OCI-LY1 (cell line): ENCODE results near the gene MUTYH.
A peak's percentile ranks its signal among the peaks of the same experiment; 100 is the strongest.

Source experiments
- H2AFZ ChIP-seq: fragments of 200-600 bp; sonication (generic), shearing (Covaris generic); 2 replicates; pipeline ENCODE4 v1.6.0; 2014; ENCODE audit warnings: antibody characterized with exemption, mild to moderate bottlenecking, low read length
- H3F3A ChIP-seq: fragments of 200-600 bp; sonication (generic), shearing (Covaris generic); 2 replicates; pipeline ENCODE4 v1.6.0; 2014; ENCODE audit warnings: mild to moderate bottlenecking, antibody characterized with exemption, low read length, moderate library complexity; ENCODE audit not compliant: insufficient read depth
- H3K27ac ChIP-seq: fragments of 200-600 bp; sonication (generic); 2 replicates; pipeline ENCODE4 v1.5.1; 2014; ENCODE audit warnings: low read length, mixed run types, mild to moderate bottlenecking, low read depth; ENCODE audit not compliant: poor library complexity, severe bottlenecking
- H3K27me3 ChIP-seq: fragments of 200-600 bp; sonication (generic); 2 replicates; pipeline ENCODE4 v1.6.0; 2014; ENCODE audit warnings: antibody characterized with exemption, mild to moderate bottlenecking, low read length, moderate library complexity; ENCODE audit not compliant: insufficient read depth
- H3K36me3 ChIP-seq: fragments of 200-600 bp; sonication (generic); 2 replicates; pipeline ENCODE4 v1.6.1; 2014; ENCODE audit warnings: mild to moderate bottlenecking, antibody characterized with exemption, low read length, moderate library complexity, mixed read lengths; ENCODE audit not compliant: insufficient read depth
- H3K4me1 ChIP-seq: fragments of 200-600 bp; sonication (generic); 2 replicates; pipeline ENCODE4 v1.5.1; 2014; ENCODE audit warnings: mild to moderate bottlenecking, low read length, moderate library complexity; ENCODE audit not compliant: insufficient read depth, severe bottlenecking
- H3K4me2 ChIP-seq: fragments of 200-600 bp; sonication (generic), shearing (Covaris generic); 2 replicates; pipeline ENCODE4 v1.6.1; 2014; ENCODE audit warnings: low read length
- H3K4me3 ChIP-seq: fragments of 200-600 bp; sonication (generic); 2 replicates; pipeline ENCODE4 v1.5.1; 2014; ENCODE audit warnings: low read length, low read depth, mild to moderate bottlenecking, mixed read lengths; ENCODE audit not compliant: poor library complexity, severe bottlenecking
- H3K79me2 ChIP-seq: fragments of 200-600 bp; shearing (Covaris generic); 2 replicates; pipeline ENCODE4 v1.6.1; 2016; ENCODE audit warnings: mixed run types, low read length, mixed read lengths; ENCODE audit not compliant: insufficient read depth
- H3K9ac ChIP-seq: fragments of 200-600 bp; sonication (generic), shearing (Covaris generic); 2 replicates; pipeline ENCODE4 v1.6.1; 2014; ENCODE audit warnings: mild to moderate bottlenecking, low read length, mixed read lengths
- H3K9me2 ChIP-seq: fragments of 200-600 bp; sonication (generic), shearing (Covaris generic); 2 replicates; pipeline ENCODE4 v1.6.1; 2014; ENCODE audit warnings: low read depth, mild to moderate bottlenecking, low read length, mixed read lengths
- H3K9me3 ChIP-seq: fragments of 200-600 bp; shearing (Covaris generic); 2 replicates; pipeline ENCODE4 v1.6.1; 2014; ENCODE audit warnings: low read length, mixed read lengths
- H4K20me1 ChIP-seq: fragments of 200-600 bp; sonication (generic), shearing (Covaris generic); 2 replicates; pipeline ENCODE4 v1.6.0; 2016; ENCODE audit warnings: mild to moderate bottlenecking, low read length; ENCODE audit not compliant: insufficient read depth
- EZH2 ChIP-seq: fragments of 200-600 bp; sonication (generic), shearing (Covaris generic); IDR thresholded peaks from 2 replicates; pipeline ENCODE4 v1.8.0; 2017; ENCODE audit warnings: borderline replicate concordance, mixed run types, mild to moderate bottlenecking, antibody characterized with exemption, low read length, moderate library complexity, mixed read lengths
- TF ChIP-seq, protein P1 (sequence below): fragments of 200-600 bp; sonication (generic), shearing (Covaris generic); IDR thresholded peaks from 2 replicates; pipeline ENCODE4 v1.5.1; 2017; ENCODE audit warnings: mild to moderate bottlenecking, antibody characterized with exemption, low read length, moderate library complexity, mixed read lengths

MUTYH gene

GRCh38 chr1:45317166-45317565 lies 23.1 kb downstream of the MUTYH start:
- peaks cover 4% of the 10 kb centered on the region; the same call in 1 of the 2 replicates for H3K9me3 ChIP-seq
- no peak overlapping the region for H3K9ac ChIP-seq
- H3K9me2 ChIP-seq: no peaks in the 10 kb centered on the region
- no peak overlapping the region for H3K27ac ChIP-seq
- no peak for TF ChIP-seq EZH2
- TF ChIP-seq, protein P1, sequence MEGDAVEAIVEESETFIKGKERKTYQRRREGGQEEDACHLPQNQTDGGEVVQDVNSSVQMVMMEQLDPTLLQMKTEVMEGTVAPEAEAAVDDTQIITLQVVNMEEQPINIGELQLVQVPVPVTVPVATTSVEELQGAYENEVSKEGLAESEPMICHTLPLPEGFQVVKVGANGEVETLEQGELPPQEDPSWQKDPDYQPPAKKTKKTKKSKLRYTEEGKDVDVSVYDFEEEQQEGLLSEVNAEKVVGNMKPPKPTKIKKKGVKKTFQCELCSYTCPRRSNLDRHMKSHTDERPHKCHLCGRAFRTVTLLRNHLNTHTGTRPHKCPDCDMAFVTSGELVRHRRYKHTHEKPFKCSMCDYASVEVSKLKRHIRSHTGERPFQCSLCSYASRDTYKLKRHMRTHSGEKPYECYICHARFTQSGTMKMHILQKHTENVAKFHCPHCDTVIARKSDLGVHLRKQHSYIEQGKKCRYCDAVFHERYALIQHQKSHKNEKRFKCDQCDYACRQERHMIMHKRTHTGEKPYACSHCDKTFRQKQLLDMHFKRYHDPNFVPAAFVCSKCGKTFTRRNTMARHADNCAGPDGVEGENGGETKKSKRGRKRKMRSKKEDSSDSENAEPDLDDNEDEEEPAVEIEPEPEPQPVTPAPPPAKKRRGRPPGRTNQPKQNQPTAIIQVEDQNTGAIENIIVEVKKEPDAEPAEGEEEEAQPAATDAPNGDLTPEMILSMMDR: no peak
- H3K4me2 ChIP-seq: no peak overlapping the region
- H3K36me3 ChIP-seq: no peaks in the 10 kb centered on the region; the same call in 1 of the 2 replicates
- no peaks in the 10 kb centered on the region for H3F3A ChIP-seq
- no peak overlapping the region for H2AFZ ChIP-seq
- H3K27me3 ChIP-seq: peaks cover 4% of the 10 kb centered on the region; the same call in 1 of the 2 replicates
- H4K20me1 ChIP-seq: no peaks in the 10 kb centered on the region
- H3K79me2 ChIP-seq: no peaks in the 10 kb centered on the region
- H3K4me3 ChIP-seq: no peak overlapping the region
- peaks cover 8% of the 10 kb centered on the region for H3K4me1 ChIP-seq

GRCh38 chr1:45314266-45314665 lies 26.0 kb downstream of the MUTYH start:
- H3K9ac ChIP-seq: no peak overlapping the region
- H4K20me1 ChIP-seq: no peaks in the 10 kb centered on the region
- no peaks in the 10 kb centered on the region for H3K4me1 ChIP-seq
- H3K36me3 ChIP-seq: no peaks in the 10 kb centered on the region; the same call in 1 of the 2 replicates
- H3K9me3 ChIP-seq: peaks cover 4% of the 10 kb centered on the region; the same call in 1 of the 2 replicates
- no peak overlapping the region for H3K27ac ChIP-seq
- no peaks in the 10 kb centered on the region for H3F3A ChIP-seq
- H3K4me3 ChIP-seq: no peak overlapping the region
- TF ChIP-seq EZH2: no peak
- TF ChIP-seq, protein P1: no peak
- H3K4me2 ChIP-seq: no peak overlapping the region
- peaks cover 4% of the 10 kb centered on the region; the same call in 1 of the 2 replicates for H3K27me3 ChIP-seq
- H3K79me2 ChIP-seq: no peaks in the 10 kb centered on the region
- H2AFZ ChIP-seq: no peak overlapping the region
- no peaks in the 10 kb centered on the region for H3K9me2 ChIP-seq

- peak overlapping the region; percentile 69 for H3K27ac ChIP-seq
- no peaks in the 10 kb centered on the region for H3K79me2 ChIP-seq
- no peak overlapping the region for H3K4me3 ChIP-seq
- no peaks in the 10 kb centered on the region for H3K27me3 ChIP-seq
- H3K4me2 ChIP-seq: peak overlapping the region; percentile 46; the same call in 1 of the 2 replicates
- no peak overlapping the region; the same call in 1 of the 2 replicates for H3K9ac ChIP-seq
- TF ChIP-seq EZH2: no peak
- TF ChIP-seq, protein P1: no peak
- H2AFZ ChIP-seq: 0 out of 2 replicates have a peak overlapping the region, but pooled peaks have one; percentile 34
- no peaks in the 10 kb centered on the region for H4K20me1 ChIP-seq
- H3F3A ChIP-seq: no peaks in the 10 kb centered on the region
- H3K9me2 ChIP-seq: no peaks in the 10 kb centered on the region
- peaks cover 40% of the 10 kb centered on the region for H3K4me1 ChIP-seq
- no peaks in the 10 kb centered on the region for H3K9me3 ChIP-seq
- no peaks in the 10 kb centered on the region for H3K36me3 ChIP-seq
Observed at GRCh38 chr1:45306905-45307304, 33.3 kb downstream of the MUTYH start.
